Measurements from ENCODE around the gene PM20D2.

PM20D2 gene

DNA sequence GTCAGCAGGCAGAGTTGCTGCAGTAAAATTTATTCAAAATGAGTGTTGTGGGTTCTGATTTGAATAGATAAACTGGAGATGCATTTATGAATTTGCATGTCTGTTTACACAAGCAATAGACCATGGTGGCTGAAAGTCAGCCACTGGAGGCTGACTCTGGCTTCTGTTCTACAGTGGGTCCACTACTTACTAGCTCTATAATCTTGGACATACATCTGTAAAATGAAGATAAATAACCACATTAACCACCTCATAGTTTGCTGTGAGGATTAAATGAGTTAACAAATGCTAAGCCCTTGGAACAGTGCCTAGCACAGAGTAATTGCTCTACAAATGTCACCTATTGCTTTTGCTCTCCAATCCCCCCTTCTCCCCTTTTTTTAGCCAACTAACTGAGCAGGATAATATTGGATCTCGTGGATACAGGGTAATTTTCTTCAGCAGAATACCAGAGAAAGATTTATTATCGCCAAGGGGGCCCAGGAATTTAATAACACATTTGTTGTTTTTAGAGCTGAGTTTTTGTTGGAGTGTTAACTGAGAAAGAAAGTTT, 1.4 kb upstream of the PM20D2 start:
- FAIRE-seq (no peak), DNase-seq (ENCODE audit: low spot score) (no peak)

DNA sequence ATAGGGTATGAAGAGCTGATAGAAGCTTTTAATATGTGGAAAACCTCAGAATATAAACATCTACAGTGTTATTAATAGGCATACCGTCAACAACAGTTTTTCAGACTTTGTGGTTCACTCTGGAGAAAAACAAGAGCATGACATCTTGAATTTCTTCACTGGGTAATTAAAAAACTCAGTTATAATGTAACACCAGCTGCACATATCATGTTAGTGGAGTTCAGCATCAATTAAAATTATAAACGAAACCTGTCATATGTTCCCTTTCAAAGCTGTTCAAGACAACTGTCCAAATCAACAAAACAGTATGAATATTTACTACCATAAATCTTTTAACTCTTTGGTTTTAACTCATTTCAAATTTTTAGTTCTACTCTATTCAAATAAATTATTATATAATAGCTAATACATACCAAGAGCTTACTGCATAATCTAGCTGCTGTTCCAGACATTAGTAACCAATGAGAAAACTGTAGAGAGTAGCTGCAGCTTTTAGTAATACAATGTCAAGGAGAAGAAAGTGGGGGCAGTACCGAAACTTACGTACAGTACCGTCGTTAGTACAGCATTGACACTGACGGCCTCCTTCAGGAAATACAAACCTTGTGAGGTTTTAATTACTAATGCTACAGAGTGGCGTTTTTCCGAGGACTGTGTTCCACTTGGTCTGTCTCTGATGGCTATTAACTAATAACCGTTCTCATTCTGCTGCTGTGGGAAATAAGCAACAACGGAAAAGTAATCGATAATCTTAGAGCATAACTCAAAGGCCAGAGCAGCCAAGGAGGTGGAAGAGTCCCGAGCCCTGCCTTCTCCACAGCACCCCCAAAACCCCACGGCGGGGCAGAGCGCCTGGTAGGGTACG, 532 bp upstream of the PM20D2 start:
- FAIRE-seq, result peak; percentile 33

DNA sequence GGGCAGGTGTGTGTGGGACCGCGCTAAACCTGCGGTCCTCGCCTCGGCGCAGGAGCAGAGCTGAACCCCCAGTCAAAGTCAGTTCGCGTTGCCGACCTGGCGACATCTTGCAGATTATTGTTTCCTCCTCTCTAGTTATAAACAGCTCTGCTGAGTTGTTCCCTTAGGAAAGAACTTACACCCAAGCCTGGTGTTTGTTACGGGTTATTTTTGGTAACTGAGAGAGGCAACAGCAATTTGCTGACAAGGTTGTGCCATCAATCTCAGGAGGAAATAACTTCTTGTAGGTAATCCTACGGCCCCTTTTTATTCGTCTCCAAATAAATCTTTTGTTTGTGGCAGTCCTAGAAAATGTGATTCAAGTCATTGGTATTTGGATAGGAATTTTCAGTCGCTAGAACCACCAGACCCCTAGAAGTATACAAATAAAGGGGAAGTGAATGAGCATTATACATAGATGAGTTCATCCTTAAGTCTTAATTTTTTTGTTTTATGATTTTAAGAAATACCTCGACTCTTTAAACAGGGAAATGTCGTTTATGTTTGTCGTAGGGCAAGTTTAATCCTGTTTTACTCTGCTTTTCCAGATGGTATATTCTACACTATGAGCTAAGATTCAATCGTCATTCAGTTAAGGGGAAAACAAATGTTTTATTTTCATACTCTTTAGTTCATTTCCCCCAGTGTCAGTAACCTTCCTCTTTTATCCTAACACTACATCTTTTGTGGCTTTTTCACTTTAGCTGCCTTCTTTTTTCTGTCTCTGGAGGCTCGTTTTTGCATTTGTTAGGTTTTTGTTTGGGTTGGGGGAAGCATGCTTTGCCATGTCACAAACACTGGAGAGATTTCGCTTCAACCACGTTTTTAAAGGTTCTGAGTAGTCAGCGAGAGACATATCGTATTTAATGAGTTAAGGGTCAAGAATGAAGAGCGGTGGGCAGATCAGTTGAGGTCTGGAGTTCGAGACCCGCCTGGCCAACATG, 1.2 kb downstream of the PM20D2 start:
- FAIRE-seq, result no peak
- peak; percentile 58 for DNase-seq (ENCODE audit: low spot score)

More for the DNA sequence above, 532 bp upstream of the PM20D2 start:
- DNase-seq (ENCODE audit: low spot score), result no peak

DNA sequence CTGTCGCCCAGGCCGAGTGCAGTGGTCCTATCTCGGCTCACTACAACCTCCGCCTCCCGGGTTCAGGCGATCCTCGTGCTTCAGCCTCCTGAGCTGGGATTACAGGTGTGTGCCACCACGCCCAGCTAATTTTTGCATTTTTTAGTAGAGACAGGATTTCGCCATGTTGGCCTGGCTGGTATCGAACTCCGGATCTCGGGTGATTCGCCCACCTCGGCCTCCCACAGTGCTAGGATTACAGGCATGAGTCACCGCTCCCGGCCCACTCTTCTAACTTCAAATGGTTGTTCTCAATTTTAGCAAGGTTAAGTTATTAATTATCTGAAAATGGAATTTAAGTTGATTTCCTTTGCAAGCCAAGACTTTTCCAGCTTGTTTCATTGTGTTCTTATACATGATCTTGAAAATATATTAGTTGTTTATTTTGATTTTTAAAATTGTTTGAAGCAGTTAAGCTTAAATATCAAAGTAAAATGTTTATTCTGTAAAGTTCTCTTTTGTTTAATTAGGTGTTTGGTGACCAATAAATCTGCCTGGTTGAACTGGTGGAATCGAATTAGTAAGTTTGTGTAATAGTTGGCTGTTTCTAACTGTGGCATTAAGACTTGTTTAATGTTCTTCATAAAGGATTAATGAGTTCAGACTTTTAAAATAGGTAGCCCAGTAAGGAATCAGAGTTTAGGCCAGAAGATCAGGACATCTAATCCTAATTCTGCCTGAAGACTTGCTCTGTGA, 2.3 kb downstream of the PM20D2 start:
- FAIRE-seq (peak; percentile 52), DNase-seq (ENCODE audit: low spot score) (no peak)

- no peak for DNase-seq (ENCODE audit: low spot score)
- peak; percentile 44 for FAIRE-seq
Measured at GRCh38 chr6:89154131-89154530, 8.3 kb downstream of the PM20D2 start.

DNA sequence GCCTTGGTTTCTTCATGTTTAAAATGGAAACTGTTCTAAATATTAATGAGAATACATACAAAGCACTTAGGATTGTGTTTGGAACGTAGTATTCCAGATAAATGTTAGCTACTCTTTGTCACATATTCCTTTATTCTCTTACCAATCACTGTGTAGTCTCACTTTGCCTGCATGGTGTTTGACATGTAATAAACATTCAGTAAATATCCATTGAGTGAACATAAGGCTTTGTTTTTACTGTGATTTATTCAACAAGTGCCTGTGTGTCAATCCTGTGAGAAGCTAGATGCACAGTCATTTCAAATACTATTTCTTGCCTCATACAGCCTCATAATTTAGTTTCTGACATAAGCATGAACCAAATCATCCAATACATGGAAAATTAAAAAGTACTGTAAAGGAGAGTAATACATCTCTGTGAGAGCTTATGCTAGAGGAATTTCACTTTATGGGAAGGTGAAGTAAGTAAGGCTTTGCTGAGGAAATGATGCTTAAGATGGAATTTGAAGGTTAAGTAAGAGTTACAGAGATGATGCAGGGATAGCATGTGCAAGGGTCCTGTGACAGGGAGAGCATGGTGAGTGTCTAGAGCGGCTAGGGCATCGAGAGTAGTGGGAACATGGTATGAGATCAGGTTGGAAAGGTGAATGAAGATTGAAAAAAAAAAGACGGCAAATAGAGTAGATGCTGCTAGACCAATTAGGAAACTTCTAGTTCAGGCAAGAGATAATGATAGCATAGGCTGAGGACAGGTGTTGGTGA, 14.7 kb downstream of the PM20D2 start:
- FAIRE-seq (no peak), DNase-seq (ENCODE audit: low spot score) (no peak)

DNA sequence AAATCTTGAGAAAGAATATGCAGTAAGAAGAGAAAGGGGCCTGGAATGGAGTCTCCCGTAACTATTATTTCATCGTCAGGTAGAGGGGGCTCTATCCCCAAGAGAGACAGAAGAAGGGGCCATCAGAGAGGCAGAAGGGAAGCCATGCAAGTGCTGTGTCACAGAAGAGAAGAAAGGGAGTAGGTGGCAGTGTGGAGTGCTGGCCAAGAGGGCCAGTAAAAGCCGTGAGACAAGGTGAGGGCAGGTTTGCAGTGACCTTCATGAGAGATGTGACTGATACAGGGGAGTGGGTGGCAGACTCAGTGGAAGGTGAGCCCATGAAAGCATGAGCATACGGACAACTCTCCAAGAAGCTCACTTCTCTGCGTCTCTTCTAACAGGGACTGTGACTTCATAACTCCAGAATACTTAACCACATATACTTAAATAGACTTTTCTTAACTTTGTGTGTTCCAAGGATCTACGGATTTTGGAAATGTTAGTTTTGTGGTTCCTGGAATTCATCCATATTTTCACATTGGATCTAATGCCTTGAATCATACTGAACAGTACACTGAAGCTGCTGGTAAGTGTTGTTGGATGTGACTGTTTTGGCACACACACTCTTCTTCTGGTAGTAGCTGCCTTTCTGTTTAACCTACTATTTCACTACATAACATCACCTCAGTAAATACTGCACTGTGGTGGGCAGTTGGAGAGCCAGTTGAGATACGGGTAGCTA, 15.6 kb downstream of the PM20D2 start:
- DNase-seq (ENCODE audit: low spot score) (no peak), FAIRE-seq (no peak)

GRCh38 chr6:89162047-89162371, 16.2 kb downstream of the PM20D2 start:
- FAIRE-seq (no peak), DNase-seq (ENCODE audit: low spot score) (no peak)

- DNase-seq (ENCODE audit: low spot score), result no peak
Measured at GRCh38 chr6:89172131-89172530, 26.3 kb downstream of the PM20D2 start.

GRCh38 chr6:89173634-89174033, 27.8 kb downstream of the PM20D2 start:
- FAIRE-seq (no peak), DNase-seq (ENCODE audit: low spot score) (no peak)

More at GRCh38 chr6:89172131-89172530, 26.3 kb downstream of the PM20D2 start:
- no peak for FAIRE-seq

DNA sequence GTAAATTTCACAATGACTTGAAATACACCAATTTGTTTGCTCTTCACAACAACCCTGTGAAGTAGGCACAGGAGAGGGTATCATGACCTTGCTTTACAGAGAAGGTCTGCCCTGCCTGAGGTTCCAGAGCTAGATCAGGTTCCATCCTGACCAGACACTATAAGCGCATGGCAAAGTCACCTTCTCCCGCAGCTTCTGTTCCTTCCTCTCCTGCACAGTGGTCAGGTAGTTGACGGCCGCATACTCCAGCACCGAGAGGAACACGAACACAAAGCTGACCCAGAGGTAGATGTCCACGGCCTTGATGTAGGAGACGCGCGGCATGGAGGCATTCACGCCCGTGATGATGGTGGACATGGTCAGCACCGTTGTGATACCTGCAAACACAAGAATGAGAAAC, 34.3 kb downstream of the PM20D2 start:
- FAIRE-seq, result no peak
- DNase-seq (ENCODE audit: low spot score), result no peak

DNA sequence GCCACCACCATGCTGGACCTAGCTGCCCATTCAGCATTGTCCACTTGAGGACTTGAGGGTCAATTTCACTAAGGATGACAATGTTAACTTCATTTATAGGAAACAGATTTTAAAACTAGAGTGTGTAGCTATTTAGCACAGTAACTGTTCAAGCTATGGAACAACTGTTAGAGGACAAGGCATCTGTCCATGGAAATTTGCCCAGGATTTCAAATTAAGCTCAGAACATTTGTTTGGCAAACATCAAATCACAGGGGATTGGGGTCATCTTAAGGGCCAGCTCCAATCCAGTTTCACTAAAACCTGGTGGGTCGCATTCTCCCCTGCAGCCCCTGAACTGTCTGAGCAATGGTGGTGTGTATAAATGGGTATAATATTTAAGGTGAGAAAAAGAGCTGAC, 35.1 kb downstream of the PM20D2 start:
- no peak for FAIRE-seq

DNA sequence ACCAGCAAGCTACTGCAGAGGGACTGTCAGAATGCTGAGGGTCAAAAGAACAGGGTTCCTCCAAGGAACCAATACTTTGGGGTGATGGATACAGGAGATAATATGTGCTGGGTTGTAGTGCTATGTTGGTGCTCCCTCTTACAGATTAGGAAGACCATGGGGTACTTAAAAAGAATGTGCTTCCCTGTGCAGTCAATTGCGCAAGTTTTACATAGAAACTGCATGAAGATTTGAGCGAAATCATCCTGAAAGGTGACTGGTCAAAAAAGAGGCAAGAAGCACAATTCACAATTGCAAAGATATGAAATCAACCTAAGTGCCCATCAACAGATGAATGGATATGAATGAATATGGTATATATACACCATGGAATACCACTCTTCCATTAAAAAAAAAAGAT, 37.4 kb downstream of the PM20D2 start:
- FAIRE-seq, result no peak
- DNase-seq (ENCODE audit: low spot score), result no peak

More for the DNA sequence above, 35.1 kb downstream of the PM20D2 start:
- DNase-seq (ENCODE audit: low spot score), result no peak

GRCh38 chr6:89184344-89184743, 38.5 kb downstream of the PM20D2 start:
- no peak for DNase-seq (ENCODE audit: low spot score)
- no peak for FAIRE-seq

GRCh38 chr6:89186762-89187161, 40.9 kb downstream of the PM20D2 start:
- FAIRE-seq, result no peak
- DNase-seq (ENCODE audit: low spot score), result no peak

- FAIRE-seq (no peak), DNase-seq (ENCODE audit: low spot score) (no peak)
Measured at GRCh38 chr6:89187504-89187903, 41.6 kb downstream of the PM20D2 start.

- FAIRE-seq, result no peak
Measured at GRCh38 chr6:89190741-89191140, 44.9 kb downstream of the PM20D2 start.

DNA sequence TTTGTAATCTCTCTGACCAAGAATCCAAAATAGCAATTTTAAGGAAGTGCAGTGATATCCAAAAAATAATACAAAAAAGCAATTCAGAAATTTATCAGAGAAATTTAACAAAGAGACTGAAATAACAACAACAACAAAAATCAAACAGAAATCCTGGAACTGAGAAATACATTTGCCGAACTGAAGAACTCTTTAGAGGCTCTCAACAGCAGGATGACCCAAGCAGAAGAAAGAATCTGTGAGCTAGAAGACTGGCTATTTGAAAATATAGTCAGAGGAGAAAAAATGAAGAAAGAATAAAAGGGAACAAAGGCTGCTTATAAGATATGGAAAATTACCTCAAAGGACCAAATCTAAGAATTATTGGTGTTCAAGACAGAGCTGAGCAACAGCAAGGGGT, 48.7 kb downstream of the PM20D2 start:
- DNase-seq (ENCODE audit: low spot score) (no peak), FAIRE-seq (no peak)

More at GRCh38 chr6:89190741-89191140, 44.9 kb downstream of the PM20D2 start:
- DNase-seq (ENCODE audit: low spot score), result no peak

DNA sequence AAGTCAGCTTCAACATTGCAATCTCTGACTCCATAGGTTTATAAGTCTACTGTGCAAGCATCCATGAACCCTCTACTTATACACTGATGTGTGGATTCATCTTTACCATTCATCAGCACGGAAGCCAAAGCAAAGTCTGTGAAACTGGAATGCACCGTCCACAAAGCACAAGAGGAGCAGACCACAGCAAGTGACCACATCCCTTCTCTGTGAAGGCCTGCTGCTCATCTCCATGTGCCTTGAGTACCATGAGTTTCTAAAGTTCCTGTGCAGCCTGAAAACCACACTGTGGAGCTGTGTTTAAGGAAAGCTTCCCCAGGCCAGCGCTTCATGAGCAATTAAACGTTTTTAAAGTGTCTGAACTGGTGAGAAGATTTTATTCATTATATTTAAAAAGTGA, 51.3 kb downstream of the PM20D2 start:
- FAIRE-seq, result no peak
- no peak for DNase-seq (ENCODE audit: low spot score)

GRCh38 chr6:89198235-89198634, 52.4 kb downstream of the PM20D2 start:
- FAIRE-seq, result no peak
- DNase-seq (ENCODE audit: low spot score), result no peak

Data from RCC 7860 (cell line).